RWPE1 (cell line): ENCODE results near the gene CLCN2.

Experiments
- CTCF ChIA-PET: fragments of 350-600 bp; sonication (Branson Sonifier 250); formaldehyde crosslinking; extraction: SDS; loops from one replicate; lab custom pipeline; 2021; lab: Yijun Ruan, JAX
- POLR2A ChIA-PET: fragments of 400-600 bp; formaldehyde crosslinking; extraction: SDS; loops from one replicate; lab custom pipeline; 2020; ENCODE audit warnings: antibody characterized with exemption; ENCODE audit not compliant: low non-redundant PET; lab: Yijun Ruan, JAX
- DNase-seq: peaks from one replicate; pipeline ENCODE4 v3.0.0; 2012; ENCODE audit warnings: low spot score
- H3K27ac ChIP-seq: fragments of 450-650 bp; 2 replicates; pipeline ENCODE4 v1.5.1; 2017
- CTCF ChIP-seq: fragments of 450-650 bp; conservative IDR thresholded peaks from 2 replicates; pipeline ENCODE4 v1.5.1; 2017; ENCODE audit warnings: low read depth, mild to moderate bottlenecking

CLCN2 gene

GRCh38 chr3:184386047-184386806, 24.8 kb upstream of the CLCN2 start:
- H3K27ac ChIP-seq, result no peak overlapping the region
- ChIA-PET POLR2A (no interaction called here), CTCF (interaction anchor here (0.6 kb wide), 2 partner anchors 82 to 83 kb away, joined by 3 read pairs; no protein-coding TSS in a partner anchor)
- TF ChIP-seq CTCF, result no peak
- DNase-seq, result no peak

DNA sequence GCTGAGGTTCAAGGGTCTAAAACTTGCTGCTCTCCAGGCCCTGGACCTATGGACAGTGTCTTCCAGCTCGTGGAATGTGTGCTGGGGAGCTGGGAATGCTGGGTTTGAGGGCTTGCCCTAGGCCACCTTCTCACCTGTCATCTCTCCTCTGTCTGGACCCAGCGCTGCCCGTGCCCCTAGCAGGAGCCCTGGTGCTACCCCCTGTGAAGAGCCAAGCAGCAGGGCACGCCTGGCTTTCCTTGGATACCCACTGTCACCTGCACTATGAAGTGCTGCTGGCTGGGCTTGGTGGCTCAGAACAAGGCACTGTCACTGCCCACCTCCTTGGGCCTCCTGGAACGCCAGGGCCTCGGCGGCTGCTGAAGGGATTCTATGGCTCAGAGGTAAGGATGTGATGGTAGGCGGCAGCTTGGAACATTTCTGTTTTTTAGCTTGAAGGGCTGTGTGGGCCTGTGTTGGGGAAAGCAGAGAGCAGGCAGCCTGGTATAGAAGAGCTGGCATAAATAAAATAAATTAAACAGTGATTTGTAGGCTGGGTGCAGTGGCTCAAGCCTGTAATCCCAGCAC, 23.5 kb upstream of the CLCN2 start:
- TF ChIP-seq CTCF, result no peak
- no peak for DNase-seq
- ChIA-PET POLR2A (no interaction called here), CTCF (interaction anchor here (0.6 to 1.4 kb wide), 3 partner anchors 47 to 157 kb away, joined by 3 to 4 read pairs (median 4); no protein-coding TSS in a partner anchor)
- H3K27ac ChIP-seq, result no peak overlapping the region

GRCh38 chr3:184384342-184384741, 22.9 kb upstream of the CLCN2 start:
- no peak for DNase-seq
- ChIA-PET CTCF (interaction anchor here (0.9 to 1.4 kb wide), 2 partner anchors 129 to 157 kb away, joined by 3 to 4 read pairs; no protein-coding TSS in a partner anchor), POLR2A (no interaction called here)
- H3K27ac ChIP-seq, result no peak overlapping the region
- TF ChIP-seq CTCF, result no peak

DNA sequence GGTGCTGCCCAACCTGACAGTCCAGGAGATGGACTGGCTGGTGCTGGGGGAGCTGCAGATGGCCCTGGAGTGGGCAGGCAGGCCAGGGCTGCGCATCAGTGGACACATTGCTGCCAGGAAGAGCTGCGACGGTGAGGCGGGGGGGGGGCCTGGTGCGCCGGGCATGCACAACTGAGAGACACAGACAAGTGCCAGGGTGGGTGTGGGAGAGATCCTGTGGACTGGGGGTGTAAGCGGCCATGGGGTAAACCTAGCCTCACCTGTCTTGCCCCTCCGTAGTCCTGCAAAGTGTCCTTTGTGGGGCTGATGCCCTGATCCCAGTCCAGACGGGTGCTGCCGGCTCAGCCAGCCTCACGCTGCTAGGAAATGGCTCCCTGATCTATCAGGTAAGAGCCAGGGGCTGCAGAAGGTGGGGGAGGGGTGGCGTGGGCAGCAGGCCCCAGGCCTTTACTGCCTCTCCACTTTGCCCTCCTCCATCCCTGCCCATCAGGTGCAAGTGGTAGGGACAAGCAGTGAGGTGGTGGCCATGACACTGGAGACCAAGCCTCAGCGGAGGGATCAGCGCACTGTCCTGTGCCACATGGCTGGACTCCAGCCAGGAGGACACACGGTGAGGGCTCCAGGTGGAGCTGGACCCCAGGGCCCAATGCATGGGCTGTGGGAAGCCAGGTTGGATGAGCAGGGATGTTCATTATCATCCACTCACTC, 21.8 kb upstream of the CLCN2 start:
- H3K27ac ChIP-seq, result no peak overlapping the region
- ChIA-PET CTCF (no interaction called here), POLR2A (no interaction called here)
- no peak for DNase-seq
- no peak for TF ChIP-seq CTCF

DNA sequence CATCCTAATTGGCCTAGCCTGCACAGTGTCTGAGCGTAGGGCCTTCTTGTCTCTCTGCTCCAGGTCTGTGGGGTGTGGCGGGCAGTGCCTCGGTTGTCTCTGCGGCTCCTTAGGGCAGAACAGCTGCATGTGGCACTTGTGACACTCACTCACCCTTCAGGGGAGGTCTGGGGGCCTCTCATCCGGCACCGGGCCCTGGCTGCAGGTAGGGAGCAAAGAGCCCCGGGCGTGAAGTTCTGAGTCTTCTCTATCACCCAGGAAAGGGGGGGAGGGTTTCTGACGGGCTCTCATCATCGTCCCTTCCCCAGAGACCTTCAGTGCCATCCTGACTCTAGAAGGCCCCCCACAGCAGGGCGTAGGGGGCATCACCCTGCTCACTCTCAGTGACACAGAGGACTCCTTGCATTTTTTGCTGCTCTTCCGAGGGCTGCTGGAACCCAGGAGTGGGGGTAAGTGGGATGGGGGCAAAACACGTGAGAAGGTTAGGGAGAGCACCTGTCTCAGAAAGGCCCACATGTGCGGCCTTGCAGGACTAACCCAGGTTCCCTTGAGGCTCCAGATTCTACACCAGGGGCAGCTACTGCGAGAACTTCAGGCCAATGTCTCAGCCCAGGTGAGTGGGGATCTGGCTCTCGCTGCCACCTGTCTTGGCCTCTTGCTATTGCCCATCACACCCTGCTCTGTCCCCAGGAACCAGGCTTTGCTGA, 21.1 kb upstream of the CLCN2 start:
- no peak for DNase-seq
- H3K27ac ChIP-seq, result no peak overlapping the region
- ChIA-PET POLR2A (no interaction called here), CTCF (no interaction called here)
- no peak for TF ChIP-seq CTCF
